K562 (cell line): ENCODE measurements around the gene ERFL. TPM values are rescaled to one million over a fixed set of nuclear protein-coding genes. Genes with fewer than 3 reads are reported as not detected.
A peak's percentile ranks its signal among the peaks of the same experiment; 100 is the strongest.

Experiments
- ATAC-seq: fragments of 200-7000 bp; cut with Tn5 transposase; 3 replicates; pipeline ENCODE4 v1.9.1; 2020; ENCODE audit warnings: moderate library complexity
- BruUV-seq: library from RNA; stranded (reverse); fragments of 400-500 nt; replicated peaks from 2 replicates; lab custom pipeline; 2021; lab: Mats Ljungman, UMichigan
- CTCF ChIA-PET: fragments of 300-600 bp; formaldehyde crosslinking; extraction: SDS; loops from one replicate; lab custom pipeline; 2021; ENCODE audit warnings: low intra/inter-chr PET ratio; lab: Yijun Ruan, JAX
- POLR2A ChIA-PET: fragments of 300-600, 350-650 bp; sonication (Branson Sonifier 250); formaldehyde crosslinking; extraction: SDS; loops from one replicate; lab custom pipeline; 2021; ENCODE audit warnings: antibody characterized with exemption, inconsistent platforms; lab: Yijun Ruan, JAX
- DNase-seq, 4 experiments: peaks; one replicate each; pipeline versions ENCODE4 v3.0.0 to v3.0.0-alpha.2; 2011 to 2018; ENCODE audit warnings: low spot score in 3 of 4, mixed read lengths in 3 of 4; ENCODE audit errors: extremely low read depth in 1 of 4
- FAIRE-seq: peaks from 2 replicates; lab custom pipeline; 2011; peaks lifted over from hg19 to GRCh38; lab: Jason Lieb, UNC
- H2AFZ ChIP-seq: 2 replicates; pipeline ENCODE4 v1.6.0; 2011; ENCODE audit warnings: low read depth, low read length, control low read depth, inconsistent platforms
- H3K27ac ChIP-seq: fragments of 200-600 bp; 3 replicates; pipeline ENCODE4 v1.8.0; 2011; ENCODE audit warnings: low read depth, mild to moderate bottlenecking, control low read depth, inconsistent platforms, low read length, moderate library complexity, mixed read lengths; ENCODE audit errors: extremely low read depth
- H3K27me3 ChIP-seq, 2 experiments: fragments of 300-600 bp in 1 of 2; 2 replicates in 1 of 2; 3 replicates in 1 of 2; pipeline versions ENCODE4 v1.6.0 to v1.8.0; 2011; ENCODE audit warnings: inconsistent platforms in 2 of 2, low read length in 2 of 2, mild to moderate bottlenecking in 1 of 2, mixed read lengths in 1 of 2, moderate library complexity in 1 of 2; ENCODE audit not compliant: control insufficient read depth in 2 of 2, insufficient read depth in 2 of 2
- H3K36me3 ChIP-seq: fragments of 300-600 bp; 3 replicates; pipeline ENCODE4 v1.8.0; 2011; ENCODE audit warnings: mild to moderate bottlenecking, low read length, inconsistent platforms; ENCODE audit not compliant: control insufficient read depth, insufficient read depth
- H3K4me1 ChIP-seq, 2 experiments: fragments of 200-600 bp in 1 of 2; replicated peaks in 1 of 2; 2 replicates in 1 of 2; 3 replicates in 1 of 2; pipeline versions ENCODE4 v1.5.1 to v1.8.0; 2011; ENCODE audit warnings: inconsistent platforms in 2 of 2, low read length in 2 of 2, mild to moderate bottlenecking in 1 of 2, mixed read lengths in 1 of 2, moderate library complexity in 1 of 2; ENCODE audit not compliant: control insufficient read depth in 2 of 2, insufficient read depth in 2 of 2
- H3K4me2 ChIP-seq: 2 replicates; pipeline ENCODE4 v1.6.1; 2011; ENCODE audit warnings: low read length, control low read depth, inconsistent platforms, mixed read lengths; ENCODE audit not compliant: insufficient read depth
- H3K4me3 ChIP-seq: fragments of 200-600 bp; sonication (generic), shearing (Covaris generic); 2 replicates; pipeline ENCODE4 v1.5.1; 2016; ENCODE audit warnings: control low read depth, inconsistent platforms
- H3K79me2 ChIP-seq: fragments of 200-600 bp; 3 replicates; pipeline ENCODE4 v1.8.0; 2011; ENCODE audit warnings: low read length, inconsistent platforms; ENCODE audit not compliant: control insufficient read depth, insufficient read depth
- H3K9ac ChIP-seq, 2 experiments: 2 replicates each; pipeline versions ENCODE4 v1.6.0 to v1.6.1; 2011; ENCODE audit warnings: low read depth in 2 of 2, low read length in 2 of 2, control low read depth in 1 of 2, inconsistent platforms in 1 of 2, mild to moderate bottlenecking in 1 of 2, mixed read lengths in 1 of 2; ENCODE audit not compliant: insufficient read depth in 1 of 2
- H3K9me1 ChIP-seq: one replicate; pipeline ENCODE4 v1.6.0; 2011; ENCODE audit warnings: inconsistent platforms, mild to moderate bottlenecking, low read length, moderate library complexity; ENCODE audit not compliant: control insufficient read depth, insufficient read depth
- H3K9me3 ChIP-seq: replicated peaks from 2 replicates; pipeline ENCODE4 v1.5.1; 2011; ENCODE audit warnings: low read depth, low read length, inconsistent platforms; ENCODE audit not compliant: control insufficient read depth, insufficient read depth
- H4K20me1 ChIP-seq: replicated peaks from 2 replicates; pipeline ENCODE4 v1.6.1; 2011; ENCODE audit warnings: low read length, inconsistent platforms, mixed read lengths; ENCODE audit not compliant: control insufficient read depth, insufficient read depth
- ELF2 ChIP-seq: fragments of 250-450 bp; sonication (Bioruptor Pico); IDR thresholded peaks from 2 replicates; pipeline ENCODE4 v1.5.0; 2021; ENCODE audit warnings: mild to moderate bottlenecking
- HSF4 ChIP-seq: fragments of 250-450 bp; sonication (Bioruptor Pico); IDR thresholded peaks from 2 replicates; pipeline ENCODE4 v2.1.2; 2022; ENCODE audit warnings: mild to moderate bottlenecking, moderate library complexity, borderline replicate concordance
- ID3 ChIP-seq, 2 experiments: fragments of 250-450 bp in 1 of 2; fragments of 450-650 bp in 1 of 2; sonication (Bioruptor Pico) in 1 of 2; IDR thresholded peaks; 2 replicates each; pipeline versions ENCODE4 v1.6.1 to v1.8.0; 2016 to 2021; ENCODE audit warnings: mild to moderate bottlenecking in 2 of 2, moderate library complexity in 2 of 2, missing compliant biosample characterization in 1 of 2, missing genetic modification characterization in 1 of 2
- PHF8 ChIP-seq: fragments of 200-600 bp; sonication (generic); IDR thresholded peaks from 2 replicates; pipeline ENCODE4 v1.6.1; 2012; ENCODE audit warnings: mixed run types, mild to moderate bottlenecking, inconsistent platforms, low read length, moderate library complexity, borderline replicate concordance
- ZHX1 ChIP-seq: fragments of 150-350 bp; conservative IDR thresholded peaks from 2 replicates; pipeline ENCODE4 v1.6.1; 2014; ENCODE audit warnings: low read length
- WGBS: fragments of 100-300 bp; shearing (Covaris generic); methylation state at CpG from one replicate; pipeline ENCODE4 v1.1.6; 2016; ENCODE audit warnings: low coverage, mixed read lengths; ENCODE audit not compliant: insufficient coverage; ENCODE audit errors: missing lambda C conversion rate; 5-methylcytosine and 5-hydroxymethylcytosine counted together
- in situ Hi-C: fragments of 300-500 bp; cut with MboI; formaldehyde crosslinking; loops from 4 replicates; pipeline ENCODE4 v1.15.0; 2018; ENCODE audit warnings: inconsistent platforms, mixed read lengths
- intact Hi-C: fragments of 100-400 bp; cut with micrococcal nuclease; formaldehyde crosslinking; loops from 2 replicates; pipeline ENCODE4 v1.14.2; 2022
- polyA plus RNA-seq, 8 experiments: library from polyadenylated mRNA; depleted of rRNA in 4 of 8; stranded (reverse) in 5 of 8; unstranded in 3 of 8; fragments of >200 nt; fragmentation: Nextera tagmentation in 2 of 8; fragmentation: Illumina TruSeq in 1 of 8; extraction: Ambion mirVana in 2 of 8; extraction: Trizol in 1 of 8; gene quantifications; 2 replicates each; pipeline versions ENCODE4 v1.2.1 to v1.2.3, GENCODE V29; 2011 to 2014; ENCODE audit warnings: inconsistent platforms in 1 of 8, missing spikeins in 1 of 8
- total RNA-seq, 7 experiments: library from RNA; depleted of rRNA in 6 of 7; stranded (reverse); fragments of >200 nt in 6 of 7; fragmentation: Illumina TruSeq in 2 of 7; extraction: Trizol in 2 of 7; gene quantifications; 2 replicates each; pipeline versions ENCODE4 v1.2.1 to v1.2.3, GENCODE V29; 2011 to 2021; ENCODE audit warnings: low replicate concordance in 1 of 7

ERFL gene
- total and polyA plus RNA-seq, 9 of the 15 experiments (the other 6 are each of a cell fraction or from before 2014, with no cell fraction given): 0.07 to 0.75 (median 0.32) TPM; not detected in 4

GRCh38 chr19:41957161-41957837, 29.1 kb upstream of the ERFL start:
- H3K36me3 ChIP-seq: no peaks in the 10 kb centered on the region
- no TSS peak for BruUV-seq
- no peaks in the 10 kb centered on the region for H4K20me1 ChIP-seq
- H3K27ac ChIP-seq: no peak overlapping the region
- H2AFZ ChIP-seq: no peak overlapping the region; the same call in 1 of the 2 replicates
- FAIRE-seq: no peak
- no peaks in the 10 kb centered on the region for H3K27me3 ChIP-seq
- CTCF ChIA-PET: interaction anchor here (1.7 to 2.1 kb wide), 3 partner anchors 84 to 164 kb away, joined by 7 to 18 read pairs (median 10); partner anchors contain the start of gene RPS19
- no peak for ATAC-seq
- no peak for DNase-seq
- 0 out of 4 replicates have a peak overlapping the region, but pooled peaks of 1 of the 2 experiments have one; percentile 12 for H3K9ac ChIP-seq
- no peaks in the 10 kb centered on the region for H3K9me1 ChIP-seq
- H3K4me1 ChIP-seq: peaks cover 15 to 40% of the 10 kb centered on the region in 2 experiments; a peak in 4 of 5 replicates
- POLR2A ChIA-PET: interaction anchor here (0.7 to 2.7 kb wide), 9 partner anchors 12 to 119 kb away, joined by 3 to 14 read pairs (median 4); partner anchors contain the start of genes RPS19 and ZNF574
- in situ Hi-C loops: loop anchor here (10.0 kb wide), 1 partner anchor 162 kb away; the partner anchor contains the start of gene CEACAM3
- WGBS: 68% methylated on average over 11 of the region's 11 CpGs
- no peaks in the 10 kb centered on the region for H3K9me3 ChIP-seq
- intact Hi-C loops: no loop called here
- no peak overlapping the region for H3K4me3 ChIP-seq
- no peaks in the 10 kb centered on the region for H3K79me2 ChIP-seq
- H3K4me2 ChIP-seq: no peak overlapping the region
- no peak for TF ChIP-seq ZHX1
- TF ChIP-seq PHF8: no peak
- no peak for TF ChIP-seq HSF4
- TF ChIP-seq ELF2: no peak
- TF ChIP-seq ID3 (CRISPR knock-in tag; IDR thresholded peaks at IDR 0.05): no peak
- TF ChIP-seq ID3 (tag; IDR thresholded peaks at IDR 0.05): 0 out of 2 replicates have a peak, but pooled peaks have one; percentile 31
